Kidney glomerular epithelial cell (primary cell): Measurements from ENCODE around the gene INPP4B.

Experiments used
- DNase-seq: peaks from one replicate; lab custom pipeline; 2025; lab: John Stamatoyannopoulos, UW

The INPP4B gene

GRCh38 chr4:142377342-142378091 is 468.6 kb downstream of the INPP4B start:
- DNase-seq = no peak

GRCh38 chr4:142376204-142376603 is 469.9 kb downstream of the INPP4B start:
- no peak for DNase-seq

GRCh38 chr4:142373610-142374009 is 472.5 kb downstream of the INPP4B start:
- no peak for DNase-seq

GRCh38 chr4:142372530-142373260 is 473.4 kb downstream of the INPP4B start:
- DNase-seq = no peak

GRCh38 chr4:142369141-142369540 is 477.0 kb downstream of the INPP4B start:
- DNase-seq = no peak

GRCh38 chr4:142367418-142368180 is 478.5 kb downstream of the INPP4B start:
- DNase-seq = no peak

GRCh38 chr4:142366769-142367181 is 479.3 kb downstream of the INPP4B start:
- DNase-seq = no peak

GRCh38 chr4:142365391-142365790 is 480.7 kb downstream of the INPP4B start:
- DNase-seq = no peak

GRCh38 chr4:142363686-142364085 is 482.4 kb downstream of the INPP4B start:
- DNase-seq = no peak

- DNase-seq = no peak
Measured at GRCh38 chr4:142361981-142362380, 484.1 kb downstream of the INPP4B start.

- DNase-seq = no peak
Measured at GRCh38 chr4:142360657-142361056, 485.4 kb downstream of the INPP4B start.

GRCh38 chr4:142358656-142359055 is 487.4 kb downstream of the INPP4B start:
- DNase-seq = no peak

- DNase-seq = no peak
Measured at GRCh38 chr4:142356801-142357200, 489.3 kb downstream of the INPP4B start.

GRCh38 chr4:142356118-142356759 is 489.9 kb downstream of the INPP4B start:
- DNase-seq = no peak

- DNase-seq = no peak
Measured at GRCh38 chr4:142355421-142355930, 490.6 kb downstream of the INPP4B start.

GRCh38 chr4:142354794-142355420 is 491.2 kb downstream of the INPP4B start:
- DNase-seq = no peak

- no peak for DNase-seq
Measured at GRCh38 chr4:142354041-142354440, 492.1 kb downstream of the INPP4B start.

- peak; percentile 51 for DNase-seq
Measured at GRCh38 chr4:142353149-142353738, 492.9 kb downstream of the INPP4B start.

- no peak for DNase-seq
Measured at GRCh38 chr4:142352712-142353111, 493.4 kb downstream of the INPP4B start.

- no peak for DNase-seq
Measured at GRCh38 chr4:142351958-142352357, 494.1 kb downstream of the INPP4B start.

GRCh38 chr4:142350871-142351270 is 495.2 kb downstream of the INPP4B start:
- no peak for DNase-seq
